GM21786 (cell line): Measurements from ENCODE around the gene KRTAP25-1.

Experiments
- ATAC-seq: cut with Tn5 transposase; IDR thresholded peaks from one replicate; pipeline ENCODE4 v1.9.1; 2021; ENCODE audit not compliant: unreplicated experiment

Gene KRTAP25-1

DNA sequence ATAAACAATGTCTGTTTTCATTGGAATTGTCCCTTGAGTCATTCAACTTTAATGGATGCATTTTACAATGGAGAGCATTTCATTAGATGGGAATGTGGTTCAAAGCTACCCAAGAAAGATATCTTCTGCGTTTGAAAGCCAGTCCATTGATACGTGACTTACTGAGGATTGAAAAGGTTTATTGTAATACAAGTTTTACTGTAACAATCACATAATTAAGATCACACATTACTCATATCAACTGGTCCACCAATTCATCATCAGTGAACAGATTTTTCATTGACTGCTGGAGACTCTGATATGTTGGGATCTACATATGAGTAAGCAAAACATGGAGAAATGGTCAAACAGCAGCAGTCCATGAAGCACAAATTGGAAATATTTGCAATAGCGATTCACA lies 39.4 kb downstream of the KRTAP25-1 start:
- no peak for ATAC-seq

DNA sequence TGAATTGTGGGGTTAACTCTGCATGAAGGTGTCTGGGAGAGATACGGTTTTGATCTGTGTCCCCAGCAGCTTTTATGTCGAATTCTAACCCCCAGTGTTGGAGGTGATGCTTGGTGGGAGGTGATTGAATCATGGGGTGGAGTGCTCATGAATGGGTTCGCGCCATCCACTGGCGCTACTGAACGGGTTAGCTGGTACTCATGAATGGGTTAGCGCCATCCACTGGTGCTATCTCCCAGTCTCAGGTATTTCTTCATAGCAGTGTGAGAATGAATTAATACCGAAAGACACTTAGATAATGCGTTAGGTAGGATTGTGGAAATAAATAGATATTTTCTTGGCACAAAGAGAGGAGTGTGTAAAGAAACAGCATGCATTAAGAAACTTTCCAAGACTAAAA lies 40.5 kb downstream of the KRTAP25-1 start:
- no peak for ATAC-seq

DNA sequence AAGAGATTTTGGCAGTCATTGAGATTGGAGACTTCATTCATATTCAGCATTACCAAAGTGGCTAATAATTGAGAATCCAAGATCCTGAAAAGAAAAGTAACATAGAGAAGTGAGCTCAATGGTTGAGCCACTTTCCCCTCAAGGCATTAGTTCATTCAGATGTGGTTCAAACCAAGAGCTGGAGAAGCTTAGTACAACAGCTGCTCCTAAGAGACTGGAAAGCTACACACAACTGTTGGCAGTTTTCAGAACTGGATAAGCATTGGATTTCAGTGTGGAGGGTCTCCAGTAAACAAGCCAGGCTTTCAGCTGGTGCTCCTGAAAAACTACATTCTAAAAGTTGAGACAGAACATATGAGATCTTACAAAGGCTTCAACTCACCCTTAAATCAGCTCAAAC lies 44.3 kb downstream of the KRTAP25-1 start:
- no peak for ATAC-seq

DNA sequence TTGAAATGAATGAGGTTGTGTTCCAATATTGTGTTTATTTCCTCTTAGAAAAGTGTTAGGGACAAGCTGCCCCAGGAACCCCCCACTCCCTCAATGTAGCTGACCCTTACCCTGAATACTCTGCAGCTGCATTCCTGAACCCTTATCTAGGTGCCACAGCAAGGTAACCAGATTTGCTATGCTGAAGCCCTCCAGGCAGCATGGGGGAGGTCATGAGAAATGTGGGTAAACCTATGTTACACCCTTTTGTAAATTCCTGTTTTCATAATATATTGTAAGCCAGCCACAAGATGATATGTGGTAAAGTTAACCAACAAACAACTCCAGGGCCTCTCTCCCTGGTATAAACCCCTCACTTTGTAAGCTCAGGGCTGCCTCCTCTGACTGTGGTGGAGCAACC lies 45.6 kb downstream of the KRTAP25-1 start:
- no peak for ATAC-seq

DNA sequence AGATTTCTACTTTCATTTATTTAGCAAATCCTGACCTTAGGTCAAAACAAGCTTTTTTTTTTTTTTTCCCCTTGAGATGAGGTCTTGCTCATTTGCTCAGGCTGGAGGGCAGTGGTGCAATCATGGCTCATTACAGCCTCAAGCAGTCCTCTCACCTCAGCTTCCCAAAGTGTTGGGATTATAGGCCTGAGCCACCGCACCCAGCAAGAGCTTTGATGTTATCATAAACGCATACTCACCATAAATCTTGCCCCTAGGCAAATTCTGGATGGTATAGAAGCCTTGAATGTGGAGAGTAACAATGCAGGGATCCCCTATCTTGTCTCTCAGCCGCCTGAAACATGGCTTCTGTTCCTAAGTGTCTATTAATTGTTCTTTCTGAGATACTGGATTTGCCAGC lies 48.7 kb downstream of the KRTAP25-1 start:
- no peak for ATAC-seq
